H1 (cell line): Measurements from ENCODE around the gene GLB1L2. TPM values are rescaled to one million over a fixed set of nuclear protein-coding genes. Genes with fewer than 3 reads are reported as not detected.

Source experiments
- CTCF ChIA-PET: fragments of 300-600 bp; sonication (Branson Sonifier 250); formaldehyde crosslinking; loops from one replicate; lab custom pipeline; 2021; ENCODE audit not compliant: partially characterized antibody; lab: Charles Lee
- POLR2A ChIA-PET: fragments of 300-600 bp; sonication (Branson Sonifier 250); formaldehyde crosslinking; loops from one replicate; lab custom pipeline; 2021; ENCODE audit warnings: inconsistent platforms; ENCODE audit not compliant: partially characterized antibody; lab: Charles Lee
- DNase-seq, 2 experiments: peaks; one replicate each; pipeline versions ENCODE4 v3.0.0 to v3.0.0-alpha.2; 2010 to 2022; ENCODE audit warnings: low spot score in 2 of 2, low read depth in 1 of 2, mixed read lengths in 1 of 2
- FAIRE-seq: peaks from 2 replicates; lab custom pipeline; 2011; peaks lifted over from hg19 to GRCh38; lab: Jason Lieb, UNC
- H2AFZ ChIP-seq: 2 replicates; pipeline ENCODE4 v1.8.1; 2012; ENCODE audit warnings: low read length, inconsistent platforms
- H2AK5ac ChIP-seq: 2 replicates; pipeline ENCODE4 v1.6.1; 2013; ENCODE audit warnings: low read depth, low read length
- H2BK120ac ChIP-seq: replicated peaks from 2 replicates; pipeline ENCODE3; 2013; ENCODE audit warnings: low read depth, low read length, inconsistent platforms
- H2BK12ac ChIP-seq: 2 replicates; pipeline ENCODE4 v1.6.1; 2013; ENCODE audit warnings: low read depth, low read length
- H2BK15ac ChIP-seq: 2 replicates; pipeline ENCODE4 v1.6.1; 2013; ENCODE audit warnings: low read length
- H2BK20ac ChIP-seq: 2 replicates; pipeline ENCODE4 v1.6.1; 2013; ENCODE audit warnings: low read length
- H2BK5ac ChIP-seq: 2 replicates; pipeline ENCODE4 v1.6.1; 2013; ENCODE audit warnings: low read depth, low read length
- H3K14ac ChIP-seq: 2 replicates; pipeline ENCODE4 v1.6.1; 2013; ENCODE audit warnings: inconsistent platforms; ENCODE audit not compliant: insufficient read length
- H3K18ac ChIP-seq: 2 replicates; pipeline ENCODE4 v1.6.1; 2013; ENCODE audit warnings: low read length; ENCODE audit errors: extremely low read depth
- H3K23ac ChIP-seq: 2 replicates; pipeline ENCODE4 v1.6.1; 2013; ENCODE audit warnings: inconsistent platforms; ENCODE audit not compliant: insufficient read length
- H3K23me2 ChIP-seq: 2 replicates; pipeline ENCODE4 v1.6.1; 2013; ENCODE audit warnings: low read depth, low read length
- H3K27ac ChIP-seq: 2 replicates; pipeline ENCODE4 v1.6.1; 2011; ENCODE audit warnings: low read depth, low read length, inconsistent platforms
- H3K27me3 ChIP-seq, 4 experiments: replicated peaks in 1 of 4; 1 replicate in 1 of 4; 2 replicates in 3 of 4; pipeline versions ENCODE4 v1.6.1 to v1.8.1; 2011 to 2013; ENCODE audit warnings: low read length in 3 of 4, mild to moderate bottlenecking in 3 of 4, inconsistent platforms in 2 of 4, mixed read lengths in 2 of 4, moderate library complexity in 1 of 4; ENCODE audit not compliant: control insufficient read depth in 3 of 4, insufficient read depth in 3 of 4; ENCODE audit errors: extremely low read depth in 1 of 4
- H3K36me3 ChIP-seq, 4 experiments: 2 replicates each; pipeline versions ENCODE4 v1.6.1 to v1.8.1; 2011 to 2013; ENCODE audit warnings: mild to moderate bottlenecking in 4 of 4, low read length in 3 of 4, moderate library complexity in 2 of 4, control low read depth in 1 of 4, inconsistent platforms in 1 of 4; ENCODE audit not compliant: insufficient read depth in 4 of 4, control insufficient read depth in 2 of 4
- H3K4ac ChIP-seq: replicated peaks from 2 replicates; pipeline ENCODE3; 2013; ENCODE audit warnings: low read length, low read depth, mixed read lengths, inconsistent platforms; ENCODE audit not compliant: insufficient read length
- H3K4me1 ChIP-seq, 4 experiments: replicated peaks in 1 of 4; 1 replicate in 1 of 4; 2 replicates in 3 of 4; pipeline versions ENCODE4 v1.6.1 to v1.8.1; 2011 to 2013; ENCODE audit warnings: low read length in 3 of 4, inconsistent platforms in 2 of 4, mixed read lengths in 1 of 4; ENCODE audit not compliant: insufficient read depth in 4 of 4, control insufficient read depth in 3 of 4
- H3K4me2 ChIP-seq, 2 experiments: 2 replicates each; pipeline versions ENCODE4 v1.6.1 to v1.8.1; 2011 to 2013; ENCODE audit warnings: low read depth in 2 of 2, low read length in 2 of 2, control low read depth in 1 of 2, inconsistent platforms in 1 of 2, mild to moderate bottlenecking in 1 of 2; ENCODE audit not compliant: insufficient read depth in 1 of 2
- H3K4me3 ChIP-seq, 4 experiments: fragments of 200-600, 300-600 bp in 1 of 4; sonication (generic), shearing (Covaris generic), sonication (Bioruptor Twin) in 1 of 4; 2 replicates each; pipeline versions ENCODE4 v1.5.1 to v1.8.1; 2011 to 2016; ENCODE audit warnings: low read length in 4 of 4, low read depth in 3 of 4, control low read depth in 2 of 4, inconsistent platforms in 2 of 4, mild to moderate bottlenecking in 2 of 4, mixed read lengths in 1 of 4, moderate library complexity in 1 of 4; ENCODE audit not compliant: insufficient read depth in 2 of 4; ENCODE audit errors: extremely low read depth in 1 of 4
- H3K56ac ChIP-seq: replicated peaks from 2 replicates; pipeline ENCODE3; 2013; ENCODE audit warnings: low read depth, mild to moderate bottlenecking, mixed read lengths, low read length, inconsistent platforms; ENCODE audit not compliant: insufficient read length
- H3K79me1 ChIP-seq: 2 replicates; pipeline ENCODE4 v1.6.1; 2013; ENCODE audit warnings: low read depth, low read length, control low read depth
- H3K79me2 ChIP-seq, 2 experiments: 2 replicates each; pipeline versions ENCODE4 v1.6.1 to v1.8.1; 2012 to 2013; ENCODE audit warnings: low read length in 2 of 2, mild to moderate bottlenecking in 2 of 2, inconsistent platforms in 1 of 2; ENCODE audit not compliant: insufficient read depth in 2 of 2, control insufficient read depth in 1 of 2
- H3K9ac ChIP-seq, 4 experiments: replicated peaks in 1 of 4; 1 replicate in 1 of 4; 2 replicates in 3 of 4; pipeline versions ENCODE4 v1.6.1 to v1.8.1; 2011 to 2013; ENCODE audit warnings: low read depth in 3 of 4, low read length in 3 of 4, control low read depth in 2 of 4, mild to moderate bottlenecking in 2 of 4, moderate library complexity in 2 of 4, inconsistent platforms in 1 of 4; ENCODE audit errors: extremely low read depth in 1 of 4
- H3K9me3 ChIP-seq, 2 experiments: 2 replicates each; pipeline versions ENCODE4 v1.6.1 to v1.8.1; 2012 to 2013; ENCODE audit warnings: mild to moderate bottlenecking in 2 of 2, moderate library complexity in 2 of 2, control low read depth in 1 of 2, inconsistent platforms in 1 of 2, low read depth in 1 of 2, low read length in 1 of 2, mixed read lengths in 1 of 2; ENCODE audit not compliant: insufficient read depth in 2 of 2
- H4K20me1 ChIP-seq, 2 experiments: replicated peaks in 1 of 2; 2 replicates each; pipeline versions ENCODE3 to v1.8.1; 2011 to 2013; ENCODE audit warnings: inconsistent platforms in 2 of 2, low read length in 2 of 2, mild to moderate bottlenecking in 1 of 2; ENCODE audit not compliant: insufficient read depth in 2 of 2, control insufficient read depth in 1 of 2
- H4K5ac ChIP-seq: 2 replicates; pipeline ENCODE4 v1.6.1; 2013; ENCODE audit warnings: low read length, low read depth, mixed read lengths, inconsistent platforms; ENCODE audit not compliant: insufficient read length
- H4K8ac ChIP-seq: 2 replicates; pipeline ENCODE4 v1.8.0; 2013; ENCODE audit warnings: mild to moderate bottlenecking, moderate library complexity, low read length, inconsistent platforms; ENCODE audit not compliant: insufficient read depth; ENCODE audit errors: extremely low read depth
- H4K91ac ChIP-seq: replicated peaks from 2 replicates; pipeline ENCODE3; 2013; ENCODE audit warnings: low read length, mixed read lengths, inconsistent platforms; ENCODE audit not compliant: insufficient read length
- GTF2F1 ChIP-seq: IDR thresholded peaks from 2 replicates; pipeline ENCODE4 v1.6.1; 2012; ENCODE audit warnings: low read depth, low read length, improper control_type of control experiment, borderline replicate concordance
- KDM5A ChIP-seq: fragments of 200-600 bp; IDR thresholded peaks from 2 replicates; pipeline ENCODE4 v1.7.1; 2012; ENCODE audit warnings: mild to moderate bottlenecking, low read length, inconsistent platforms, mixed read lengths
- MAFK ChIP-seq: IDR thresholded peaks from 2 replicates; pipeline ENCODE4 v1.6.1; 2012; ENCODE audit warnings: low read depth, mild to moderate bottlenecking, improper control_type of control experiment, low read length
- TBP ChIP-seq: IDR thresholded peaks from 2 replicates; pipeline ENCODE4 v1.6.1; 2011; ENCODE audit warnings: low read depth, low read length, improper control_type of control experiment
- WGBS, 2 experiments: shearing (Covaris generic) in 1 of 2; methylation state at CpG; one replicate each; pipeline versions ENCODE4 v1.1.6 to v1.1.7; 2013 to 2015; ENCODE audit warnings: low lambda C conversion rate in 2 of 2, mixed read lengths in 2 of 2, inconsistent platforms in 1 of 2, low coverage in 1 of 2, missing lambda C conversion rate in 1 of 2; ENCODE audit not compliant: insufficient replicate concordance in 2 of 2, insufficient coverage in 1 of 2, insufficient read length in 1 of 2; ENCODE audit errors: extremely low coverage in 1 of 2, missing lambda C conversion rate in 1 of 2; 5-methylcytosine and 5-hydroxymethylcytosine counted together
- polyA plus RNA-seq, 7 experiments: library from polyadenylated mRNA; depleted of rRNA in 3 of 7; stranded (reverse) in 5 of 7; unstranded in 2 of 7; fragments of >200 nt in 5 of 7; fragments of 200-250 nt in 2 of 7; gene quantifications; 1 replicate in 5 of 7; 2 replicates in 1 of 7; 4 replicates in 1 of 7; pipeline versions ENCODE4 v1.2.1 to v1.2.3, GENCODE V29; 2011 to 2013; ENCODE audit warnings: missing spikeins in 2 of 7, mixed read lengths in 2 of 7
- total RNA-seq: library from RNA; stranded (reverse); fragmentation: NEBNext Ultra II Directional; extraction: Animal tissue kit (Norgen Biotek cat#: 25700); gene quantifications from 2 replicates; pipeline ENCODE4 v1.2.1, GENCODE V29; 2021
- TF ChIP-seq, protein P1 (sequence below), 3 experiments: IDR thresholded peaks; 1 replicate in 2 of 3; 2 replicates in 1 of 3; pipeline versions ENCODE4 v1.5.1 to v1.6.1; 2011; ENCODE audit warnings: low read length in 3 of 3, mild to moderate bottlenecking in 3 of 3, inconsistent platforms in 2 of 3, low read depth in 1 of 3, moderate library complexity in 1 of 3; ENCODE audit not compliant: insufficient read depth in 1 of 3; ENCODE audit errors: control extremely low read depth in 1 of 3
- TF ChIP-seq, protein P2 (sequence below): IDR thresholded peaks from 2 replicates; pipeline ENCODE4 v1.6.1; 2012; ENCODE audit warnings: low read length, inconsistent platforms

Gene GLB1L2
- total and polyA plus RNA-seq, 2 of the 8 experiments (the other 6 are each of a cell fraction or from before 2014, with no cell fraction given) = 4.4 to 7.9 TPM

DNA sequence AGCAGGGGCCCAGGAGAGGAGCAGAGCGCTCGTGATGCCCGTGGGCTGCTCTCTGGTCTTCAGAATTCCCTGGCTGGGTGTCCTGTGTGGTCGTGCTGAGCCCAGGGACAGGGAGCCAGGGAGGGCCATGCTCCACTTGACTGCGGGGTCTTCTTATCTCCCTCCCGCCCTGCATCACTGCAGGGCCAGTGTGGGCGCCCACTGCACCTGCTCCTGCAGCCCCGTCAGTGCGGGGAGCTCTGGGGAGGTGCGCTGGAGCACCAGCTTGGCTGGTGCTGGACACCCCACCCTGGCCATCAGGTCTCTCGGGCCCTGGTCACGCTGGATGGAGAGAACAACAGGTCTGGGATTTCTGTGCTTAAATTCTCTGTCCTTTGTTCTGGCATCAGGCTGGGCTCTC, 48.4 kb downstream of the GLB1L2 start:
- no peak overlapping the region for H2BK5ac ChIP-seq
- no peaks in the 10 kb centered on the region for H3K79me1 ChIP-seq
- POLR2A ChIA-PET = no interaction called here
- no peaks in the 10 kb centered on the region for H3K9me3 ChIP-seq
- no peak overlapping the region for H2BK15ac ChIP-seq
- H3K4me3 ChIP-seq = no peak overlapping the region
- no peak overlapping the region for H3K18ac ChIP-seq
- CTCF ChIA-PET = no interaction called here
- H2BK120ac ChIP-seq = no peak overlapping the region
- peaks cover 0 to 11% of the 10 kb centered on the region in 2 experiments for H4K20me1 ChIP-seq
- no peak overlapping the region for H2AK5ac ChIP-seq
- TF ChIP-seq KDM5A = no peak
- TF ChIP-seq MAFK = no peak
- TF ChIP-seq, protein P1, sequence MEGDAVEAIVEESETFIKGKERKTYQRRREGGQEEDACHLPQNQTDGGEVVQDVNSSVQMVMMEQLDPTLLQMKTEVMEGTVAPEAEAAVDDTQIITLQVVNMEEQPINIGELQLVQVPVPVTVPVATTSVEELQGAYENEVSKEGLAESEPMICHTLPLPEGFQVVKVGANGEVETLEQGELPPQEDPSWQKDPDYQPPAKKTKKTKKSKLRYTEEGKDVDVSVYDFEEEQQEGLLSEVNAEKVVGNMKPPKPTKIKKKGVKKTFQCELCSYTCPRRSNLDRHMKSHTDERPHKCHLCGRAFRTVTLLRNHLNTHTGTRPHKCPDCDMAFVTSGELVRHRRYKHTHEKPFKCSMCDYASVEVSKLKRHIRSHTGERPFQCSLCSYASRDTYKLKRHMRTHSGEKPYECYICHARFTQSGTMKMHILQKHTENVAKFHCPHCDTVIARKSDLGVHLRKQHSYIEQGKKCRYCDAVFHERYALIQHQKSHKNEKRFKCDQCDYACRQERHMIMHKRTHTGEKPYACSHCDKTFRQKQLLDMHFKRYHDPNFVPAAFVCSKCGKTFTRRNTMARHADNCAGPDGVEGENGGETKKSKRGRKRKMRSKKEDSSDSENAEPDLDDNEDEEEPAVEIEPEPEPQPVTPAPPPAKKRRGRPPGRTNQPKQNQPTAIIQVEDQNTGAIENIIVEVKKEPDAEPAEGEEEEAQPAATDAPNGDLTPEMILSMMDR (IDR thresholded peaks at IDR 0.05; ENCODE audit: control extremely low read depth in 1 of 3, insufficient read depth in 1 of 3, low read depth in 1 of 3, low read length in 3 of 3) = no peak
- TF ChIP-seq GTF2F1 = no peak
- TF ChIP-seq, protein P2, sequence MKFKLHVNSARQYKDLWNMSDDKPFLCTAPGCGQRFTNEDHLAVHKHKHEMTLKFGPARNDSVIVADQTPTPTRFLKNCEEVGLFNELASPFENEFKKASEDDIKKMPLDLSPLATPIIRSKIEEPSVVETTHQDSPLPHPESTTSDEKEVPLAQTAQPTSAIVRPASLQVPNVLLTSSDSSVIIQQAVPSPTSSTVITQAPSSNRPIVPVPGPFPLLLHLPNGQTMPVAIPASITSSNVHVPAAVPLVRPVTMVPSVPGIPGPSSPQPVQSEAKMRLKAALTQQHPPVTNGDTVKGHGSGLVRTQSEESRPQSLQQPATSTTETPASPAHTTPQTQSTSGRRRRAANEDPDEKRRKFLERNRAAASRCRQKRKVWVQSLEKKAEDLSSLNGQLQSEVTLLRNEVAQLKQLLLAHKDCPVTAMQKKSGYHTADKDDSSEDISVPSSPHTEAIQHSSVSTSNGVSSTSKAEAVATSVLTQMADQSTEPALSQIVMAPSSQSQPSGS = no peak
- TF ChIP-seq TBP = no peak
- H2BK20ac ChIP-seq = no peak overlapping the region
- no peak overlapping the region for H3K9ac ChIP-seq
- peaks cover 2 to 11% (median 4%) of the 10 kb centered on the region in 4 experiments; a peak in 3 of 7 replicates for H3K4me1 ChIP-seq
- no peak overlapping the region for H3K4ac ChIP-seq
- H3K23ac ChIP-seq = no peak overlapping the region
- H3K14ac ChIP-seq = no peak overlapping the region
- no peak for DNase-seq
- FAIRE-seq = no peak
- no peak overlapping the region for H4K91ac ChIP-seq
- no peaks in the 10 kb centered on the region; a peak in 1 of 7 replicates for H3K27me3 ChIP-seq
- WGBS, 2 experiments = 91% methylated on average over 9 of the region's 12 CpGs; no CpG with 5 or more reads in 1 of the 2 experiments
- no peak overlapping the region for H3K27ac ChIP-seq
- H4K8ac ChIP-seq = no peak overlapping the region
- H3K56ac ChIP-seq = no peak overlapping the region
- peaks cover 0 to 14% (median 6%) of the 10 kb centered on the region in 4 experiments; a peak in 5 of 8 replicates for H3K36me3 ChIP-seq
- H3K4me2 ChIP-seq = no peak overlapping the region
- H3K23me2 ChIP-seq = no peaks in the 10 kb centered on the region
- H2AFZ ChIP-seq = no peak overlapping the region
- H3K79me2 ChIP-seq = no peaks in the 10 kb centered on the region
- no peak overlapping the region for H4K5ac ChIP-seq
- H2BK12ac ChIP-seq = no peak overlapping the region
